Hypothalamus (tissue), 51 donors: ENCODE results near the gene TRUB1.

Experiments used
- DNase-seq, 51 donors: peaks; one replicate each; lab custom pipeline; 2025; lab: John Stamatoyannopoulos, UW

Gene TRUB1

DNA sequence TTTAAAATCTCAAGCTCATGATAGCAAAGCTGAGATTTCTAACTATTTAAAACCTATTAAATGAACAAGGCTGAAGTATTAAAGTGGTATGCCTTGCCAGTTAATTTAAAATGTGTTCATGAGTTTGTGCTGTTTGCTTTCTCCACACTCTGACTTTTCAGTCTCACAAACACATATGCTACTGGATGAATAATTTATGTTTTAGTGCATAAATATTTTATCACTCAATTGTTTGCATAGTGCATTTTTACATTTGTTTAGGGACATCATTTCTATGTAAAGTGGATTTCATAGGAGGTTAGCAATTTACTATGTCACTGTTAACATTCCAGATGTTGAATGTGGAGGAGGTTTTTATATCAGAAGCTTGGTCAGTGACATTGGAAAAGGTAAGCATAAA, 36.0 kb downstream of the TRUB1 start:
- DNase-seq = no peak

GRCh38 chr10:114974625-114975024, 36.6 kb downstream of the TRUB1 start:
- DNase-seq = no peak

GRCh38 chr10:114975091-114975490, 37.1 kb downstream of the TRUB1 start:
- DNase-seq = no peak

DNA sequence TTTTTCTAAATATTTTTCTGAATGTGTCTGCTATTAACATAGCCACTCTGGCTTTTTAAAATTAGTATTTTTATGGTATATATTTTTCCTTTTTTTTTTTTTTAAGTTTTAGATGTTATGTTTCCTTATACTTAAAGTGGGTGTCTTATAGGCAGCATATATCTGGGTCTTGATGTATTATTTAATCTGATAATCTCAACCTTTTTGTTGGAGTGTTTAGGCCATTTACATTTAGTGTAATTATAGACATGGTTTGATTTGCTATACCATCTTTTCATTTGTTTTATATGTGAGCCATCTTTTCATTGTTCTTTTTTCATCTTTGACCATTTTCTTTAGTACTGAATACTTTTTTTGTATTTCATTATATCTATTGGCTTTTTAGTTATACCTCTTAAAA, 45.0 kb downstream of the TRUB1 start:
- no peak for DNase-seq

- no peak for DNase-seq
Observed at GRCh38 chr10:114987995-114988394, 50.0 kb downstream of the TRUB1 start.

DNA sequence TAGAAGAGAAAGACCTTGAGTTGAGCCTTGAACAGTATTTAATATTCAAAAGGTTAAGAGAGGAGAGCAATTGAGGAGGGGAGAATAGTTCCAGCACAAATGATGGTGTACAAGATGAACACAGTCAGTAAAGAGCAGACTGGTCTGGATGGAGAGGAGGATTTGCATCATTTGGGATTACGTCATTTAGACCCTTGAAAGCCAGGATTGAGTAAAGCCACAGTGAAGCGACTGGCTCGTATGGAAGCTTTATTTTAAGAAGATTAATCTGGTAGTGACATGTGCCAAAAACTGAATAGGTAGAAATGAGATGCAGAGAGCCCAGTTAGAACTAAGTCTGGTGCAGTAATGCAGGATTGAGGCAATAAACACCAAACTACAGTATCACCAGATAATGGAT, 52.6 kb downstream of the TRUB1 start:
- DNase-seq = no peak

GRCh38 chr10:114990991-114991390, 53.0 kb downstream of the TRUB1 start:
- DNase-seq = peak in 1 of 51 donors; percentile 8

GRCh38 chr10:114992189-114992775, 54.3 kb downstream of the TRUB1 start:
- DNase-seq = no peak

- DNase-seq = no peak
Observed at GRCh38 chr10:114995468-114996247, 57.7 kb downstream of the TRUB1 start.

DNA sequence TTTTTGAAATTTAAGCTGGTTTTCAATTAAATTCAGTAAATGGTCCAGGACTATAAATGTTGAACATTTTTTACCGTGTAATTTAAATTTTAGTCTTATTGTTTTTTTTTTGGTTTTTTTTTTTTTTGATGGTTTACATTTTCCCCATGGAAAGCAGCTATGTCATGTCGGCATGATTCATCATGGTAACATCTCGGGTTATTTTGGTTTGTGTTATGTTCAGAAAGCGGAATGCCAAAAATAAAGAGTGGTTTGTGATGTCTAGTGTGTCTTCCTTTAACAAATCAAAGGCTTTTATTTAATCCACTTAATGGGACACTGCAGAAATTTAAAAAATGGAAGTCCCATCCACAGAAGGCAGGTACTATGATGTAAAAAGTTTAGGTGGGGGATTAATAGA, 58.5 kb downstream of the TRUB1 start:
- no peak for DNase-seq

DNA sequence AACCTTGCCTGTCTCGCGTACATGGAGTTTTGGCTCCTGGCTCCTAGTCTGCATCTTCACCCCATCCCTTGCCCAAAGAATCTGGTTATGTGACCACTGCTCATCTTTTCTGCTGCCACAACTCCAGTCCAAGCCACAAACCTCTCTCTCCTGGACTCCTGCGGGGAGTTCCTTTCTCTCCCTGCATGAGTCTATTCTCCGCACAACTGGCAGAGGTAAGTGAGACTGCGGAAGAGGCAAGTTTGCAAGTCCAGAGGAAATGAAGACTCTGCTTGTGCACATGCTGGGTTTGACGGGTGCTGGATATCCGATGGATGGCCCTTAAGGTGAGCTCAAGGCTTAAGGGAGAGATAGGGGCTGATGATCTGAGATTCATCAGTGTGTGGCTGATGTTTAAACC, 61.0 kb downstream of the TRUB1 start:
- DNase-seq = no peak

- peak in 13 of 51 donors; percentile 1 to 24 (median 5) for DNase-seq
Observed at GRCh38 chr10:115001506-115002381, 63.7 kb downstream of the TRUB1 start.

DNA sequence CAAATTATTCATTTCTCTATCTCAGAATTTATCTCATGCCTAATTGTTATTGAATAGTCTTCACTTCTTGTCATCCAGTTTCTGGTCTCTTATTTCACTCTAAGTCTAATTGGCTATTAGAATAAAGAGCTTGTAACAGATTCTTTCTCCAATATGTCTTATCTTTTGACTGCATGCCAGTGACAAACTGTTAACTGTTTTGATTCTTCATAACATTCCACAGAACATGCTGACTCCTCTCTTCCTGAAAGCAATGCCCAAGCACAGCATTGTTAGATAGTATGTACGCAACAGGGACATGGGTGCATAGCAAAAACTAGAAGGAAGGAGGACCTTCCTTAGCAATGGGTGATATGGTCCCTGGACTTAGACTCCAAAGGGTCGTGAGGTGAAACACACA, 65.4 kb downstream of the TRUB1 start:
- no peak for DNase-seq

- no peak for DNase-seq
Observed at GRCh38 chr10:115004236-115004862, 66.4 kb downstream of the TRUB1 start.

DNA sequence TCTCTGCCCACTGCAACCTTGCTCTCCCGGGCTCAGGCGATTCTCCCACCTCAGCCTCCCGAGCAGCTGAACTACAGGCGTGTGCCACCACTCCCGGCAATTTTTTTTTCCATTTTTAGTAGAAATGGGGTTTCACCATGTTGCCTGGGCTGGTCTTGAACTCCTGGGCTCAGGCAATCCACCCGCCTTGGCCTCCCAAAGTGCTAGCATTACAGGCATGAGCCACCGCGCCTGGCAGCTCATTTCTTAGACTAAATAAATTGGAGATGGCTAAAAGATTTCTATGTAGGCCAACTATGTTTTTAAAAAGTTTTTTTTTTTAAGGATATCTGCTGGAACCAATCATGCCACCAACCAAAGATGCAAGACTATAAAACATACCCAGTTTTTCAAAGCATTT, 67.8 kb downstream of the TRUB1 start:
- no peak for DNase-seq

DNA sequence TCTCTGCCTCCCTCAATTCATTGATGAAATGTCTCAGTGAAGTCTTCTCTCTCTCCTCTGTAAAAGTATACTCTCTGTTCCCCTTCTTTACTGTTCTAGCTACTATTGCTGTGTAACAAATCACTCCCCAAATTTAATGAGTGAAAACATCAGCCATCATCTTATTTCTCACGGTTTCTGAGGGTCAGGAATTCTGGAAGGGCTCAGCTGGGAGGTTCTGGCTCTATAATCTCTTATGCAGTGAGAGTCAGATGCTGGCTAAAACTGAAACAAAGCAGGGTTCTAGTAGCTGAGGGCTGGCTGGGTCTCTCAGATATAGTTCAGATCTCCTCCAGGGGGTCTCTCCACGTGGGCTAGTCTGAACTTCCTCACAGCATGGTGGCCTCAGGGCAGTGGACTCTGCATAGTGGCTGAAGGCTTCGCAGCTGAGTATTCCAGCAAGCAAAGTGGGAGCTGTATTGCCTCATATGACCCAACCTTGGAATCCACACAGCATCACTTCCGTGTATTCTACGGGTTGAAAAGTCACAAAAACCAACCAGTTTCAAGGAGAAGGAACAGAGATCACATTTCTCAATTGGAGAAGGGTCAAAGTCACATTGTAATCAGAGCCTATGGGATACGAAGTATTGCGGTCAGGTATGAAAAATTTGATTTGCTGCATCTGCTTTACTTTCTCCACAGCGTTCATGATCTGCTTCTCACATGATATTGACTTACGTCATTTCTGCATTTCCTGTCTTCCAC, 80.4 kb downstream of the TRUB1 start:
- DNase-seq = no peak

DNA sequence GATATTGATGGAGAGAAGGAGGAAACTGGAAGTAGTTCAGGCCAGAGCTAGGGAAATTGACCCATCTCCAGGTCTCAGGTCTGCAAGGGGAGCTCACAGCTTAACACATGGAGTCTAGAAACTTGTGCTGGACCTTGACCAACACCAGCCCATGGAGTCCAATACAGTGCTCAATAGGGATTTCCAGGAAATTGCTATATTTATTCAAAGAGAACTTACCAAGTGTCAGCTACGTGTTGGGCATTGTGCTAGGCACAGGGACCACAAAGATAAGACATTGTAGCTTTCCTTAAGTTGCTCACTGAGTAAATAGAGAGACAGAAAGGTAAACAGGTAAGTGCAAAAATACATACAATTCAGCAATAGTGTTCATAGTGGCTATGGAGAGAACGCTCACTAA, 82.5 kb downstream of the TRUB1 start:
- no peak for DNase-seq

- no peak for DNase-seq
Observed at GRCh38 chr10:115022733-115023132, 84.7 kb downstream of the TRUB1 start.

DNA sequence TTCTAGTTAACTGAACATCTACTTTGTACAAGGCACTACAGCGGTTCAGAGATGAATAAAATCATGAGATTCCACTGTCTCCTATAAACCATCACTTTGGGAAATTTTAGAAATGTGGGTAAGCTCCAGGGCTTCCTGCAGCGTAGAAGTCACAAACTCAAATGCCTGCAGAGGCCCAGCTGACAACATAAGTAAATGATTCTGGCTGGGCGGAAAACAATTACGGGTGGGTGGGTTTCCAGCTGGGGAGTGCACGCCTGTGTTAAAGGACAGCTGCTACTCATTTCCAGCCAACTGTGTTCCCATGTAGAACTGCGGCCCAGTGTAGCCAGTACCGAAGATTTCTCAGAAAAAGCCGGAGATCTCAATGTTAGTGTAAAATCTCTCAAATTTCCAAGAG, 85.7 kb downstream of the TRUB1 start:
- no peak for DNase-seq

DNA sequence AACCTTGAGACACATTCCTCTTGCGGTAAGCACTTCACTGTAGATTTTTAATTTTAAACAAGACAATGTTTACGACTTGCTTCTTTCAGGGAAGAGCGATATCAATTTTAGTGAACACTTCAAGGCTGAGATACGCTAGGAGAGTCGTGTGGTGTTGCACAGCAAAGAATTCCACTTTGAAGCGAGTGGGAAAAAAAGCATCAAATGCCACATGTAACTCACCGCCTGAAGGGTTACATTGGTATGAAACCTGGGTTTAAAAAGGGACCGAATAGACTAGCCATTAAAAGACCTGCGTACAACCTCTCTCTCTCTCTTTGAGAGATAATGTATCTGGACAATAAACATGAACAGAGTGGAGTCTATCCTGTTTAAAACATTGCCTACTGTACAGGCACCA, 86.4 kb downstream of the TRUB1 start:
- DNase-seq = no peak
